ENCODE results near the gene MT1X. TPM values are rescaled to one million over a fixed set of nuclear protein-coding genes. Genes with fewer than 3 reads are reported as not detected.
A peak's percentile ranks its signal among the peaks of the same experiment; 100 is the strongest.

The MT1X gene
- total and polyA plus RNA-seq, 2 of the 13 experiments (the other 11 are each of a cell fraction or from before 2014, with no cell fraction given), result 19.7 to 288 TPM

DNA sequence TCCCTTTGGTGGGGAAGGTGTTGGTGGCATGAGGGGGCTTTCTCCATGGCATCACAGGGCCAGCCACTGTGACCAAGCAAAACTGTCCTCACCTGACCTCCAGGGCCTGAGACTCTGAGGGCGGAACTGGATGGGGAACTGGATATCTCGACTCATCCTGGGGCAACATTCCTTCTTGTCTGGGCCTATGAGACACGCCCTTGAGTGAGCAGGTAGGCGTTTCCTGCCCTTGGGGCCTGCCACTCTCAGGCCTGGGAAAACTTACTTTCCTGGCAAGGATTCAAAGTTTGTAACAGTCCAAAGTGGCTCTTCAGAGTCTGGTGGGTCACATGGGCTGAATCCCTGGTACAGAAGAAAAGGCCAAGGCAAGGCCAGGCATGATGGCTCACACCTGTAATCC is 9.6 kb downstream of the MT1X start (continued):
- TF ChIP-seq, protein P1, sequence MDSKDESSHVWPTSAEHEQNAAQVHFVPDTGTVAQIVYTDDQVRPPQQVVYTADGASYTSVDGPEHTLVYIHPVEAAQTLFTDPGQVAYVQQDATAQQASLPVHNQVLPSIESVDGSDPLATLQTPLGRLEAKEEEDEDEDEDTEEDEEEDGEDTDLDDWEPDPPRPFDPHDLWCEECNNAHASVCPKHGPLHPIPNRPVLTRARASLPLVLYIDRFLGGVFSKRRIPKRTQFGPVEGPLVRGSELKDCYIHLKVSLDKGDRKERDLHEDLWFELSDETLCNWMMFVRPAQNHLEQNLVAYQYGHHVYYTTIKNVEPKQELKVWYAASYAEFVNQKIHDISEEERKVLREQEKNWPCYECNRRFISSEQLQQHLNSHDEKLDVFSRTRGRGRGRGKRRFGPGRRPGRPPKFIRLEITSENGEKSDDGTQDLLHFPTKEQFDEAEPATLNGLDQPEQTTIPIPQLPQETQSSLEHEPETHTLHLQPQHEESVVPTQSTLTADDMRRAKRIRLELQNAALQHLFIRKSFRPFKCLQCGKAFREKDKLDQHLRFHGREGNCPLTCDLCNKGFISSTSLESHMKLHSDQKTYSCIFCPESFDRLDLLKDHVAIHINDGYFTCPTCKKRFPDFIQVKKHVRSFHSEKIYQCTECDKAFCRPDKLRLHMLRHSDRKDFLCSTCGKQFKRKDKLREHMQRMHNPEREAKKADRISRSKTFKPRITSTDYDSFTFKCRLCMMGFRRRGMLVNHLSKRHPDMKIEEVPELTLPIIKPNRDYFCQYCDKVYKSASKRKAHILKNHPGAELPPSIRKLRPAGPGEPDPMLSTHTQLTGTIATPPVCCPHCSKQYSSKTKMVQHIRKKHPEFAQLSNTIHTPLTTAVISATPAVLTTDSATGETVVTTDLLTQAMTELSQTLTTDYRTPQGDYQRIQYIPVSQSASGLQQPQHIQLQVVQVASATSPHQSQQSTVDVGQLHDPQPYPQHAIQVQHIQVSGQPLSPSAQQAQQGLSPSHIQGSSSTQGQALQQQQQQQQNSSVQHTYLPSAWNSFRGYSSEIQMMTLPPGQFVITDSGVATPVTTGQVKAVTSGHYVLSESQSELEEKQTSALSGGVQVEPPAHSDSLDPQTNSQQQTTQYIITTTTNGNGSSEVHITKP (CRISPR knock-in tag; IDR thresholded peaks at IDR 0.05; ENCODE audit: low read depth), result 0 out of 2 replicates have a peak, but pooled peaks have one; percentile 26
- no peak for TF ChIP-seq ETV6 (CRISPR knock-in tag; conservative IDR thresholded peaks at IDR 0.05)
- TF ChIP-seq ELF3 (CRISPR knock-in tag; IDR thresholded peaks at IDR 0.05), result no peak
- TF ChIP-seq, protein P2, sequence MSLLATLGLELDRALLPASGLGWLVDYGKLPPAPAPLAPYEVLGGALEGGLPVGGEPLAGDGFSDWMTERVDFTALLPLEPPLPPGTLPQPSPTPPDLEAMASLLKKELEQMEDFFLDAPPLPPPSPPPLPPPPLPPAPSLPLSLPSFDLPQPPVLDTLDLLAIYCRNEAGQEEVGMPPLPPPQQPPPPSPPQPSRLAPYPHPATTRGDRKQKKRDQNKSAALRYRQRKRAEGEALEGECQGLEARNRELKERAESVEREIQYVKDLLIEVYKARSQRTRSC (CRISPR knock-in tag; IDR thresholded peaks at IDR 0.05; ENCODE audit: low read depth), result no peak
- TF ChIP-seq, protein P3, sequence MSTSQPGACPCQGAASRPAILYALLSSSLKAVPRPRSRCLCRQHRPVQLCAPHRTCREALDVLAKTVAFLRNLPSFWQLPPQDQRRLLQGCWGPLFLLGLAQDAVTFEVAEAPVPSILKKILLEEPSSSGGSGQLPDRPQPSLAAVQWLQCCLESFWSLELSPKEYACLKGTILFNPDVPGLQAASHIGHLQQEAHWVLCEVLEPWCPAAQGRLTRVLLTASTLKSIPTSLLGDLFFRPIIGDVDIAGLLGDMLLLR (CRISPR knock-in tag; IDR thresholded peaks at IDR 0.05), result no peak
- TF ChIP-seq KLF12 (CRISPR knock-in tag; IDR thresholded peaks at IDR 0.05; ENCODE audit: borderline replicate concordance), result no peak
- no peak for TF ChIP-seq ZNF121 (CRISPR knock-in tag; IDR thresholded peaks at IDR 0.05)
- no peak for TF ChIP-seq ARNT (IDR thresholded peaks at IDR 0.05)
- no peak for TF ChIP-seq ASH2L (IDR thresholded peaks at IDR 0.05; ENCODE audit: insufficient read length, low read depth, low read length)
- TF ChIP-seq ZNF790 (CRISPR knock-in tag; IDR thresholded peaks at IDR 0.05; ENCODE audit: borderline replicate concordance), result no peak
- no peak for TF ChIP-seq ZNF30 (CRISPR knock-in tag; IDR thresholded peaks at IDR 0.05)
- TF ChIP-seq ZNF589 (CRISPR knock-in tag; conservative IDR thresholded peaks at IDR 0.05), result no peak
- TF ChIP-seq, protein P4, sequence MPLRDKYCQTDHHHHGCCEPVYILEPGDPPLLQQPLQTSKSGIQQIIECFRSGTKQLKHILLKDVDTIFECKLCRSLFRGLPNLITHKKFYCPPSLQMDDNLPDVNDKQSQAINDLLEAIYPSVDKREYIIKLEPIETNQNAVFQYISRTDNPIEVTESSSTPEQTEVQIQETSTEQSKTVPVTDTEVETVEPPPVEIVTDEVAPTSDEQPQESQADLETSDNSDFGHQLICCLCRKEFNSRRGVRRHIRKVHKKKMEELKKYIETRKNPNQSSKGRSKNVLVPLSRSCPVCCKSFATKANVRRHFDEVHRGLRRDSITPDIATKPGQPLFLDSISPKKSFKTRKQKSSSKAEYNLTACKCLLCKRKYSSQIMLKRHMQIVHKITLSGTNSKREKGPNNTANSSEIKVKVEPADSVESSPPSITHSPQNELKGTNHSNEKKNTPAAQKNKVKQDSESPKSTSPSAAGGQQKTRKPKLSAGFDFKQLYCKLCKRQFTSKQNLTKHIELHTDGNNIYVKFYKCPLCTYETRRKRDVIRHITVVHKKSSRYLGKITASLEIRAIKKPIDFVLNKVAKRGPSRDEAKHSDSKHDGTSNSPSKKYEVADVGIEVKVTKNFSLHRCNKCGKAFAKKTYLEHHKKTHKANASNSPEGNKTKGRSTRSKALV (CRISPR knock-in tag; IDR thresholded peaks at IDR 0.05), result no peak
- no peak for TF ChIP-seq CEBPB (IDR thresholded peaks at IDR 0.05; ENCODE audit: borderline replicate concordance, low read depth, low read length)
- TF ChIP-seq CCDC6 (CRISPR knock-in tag; IDR thresholded peaks at IDR 0.05), result no peak
- no peak for TF ChIP-seq ZNF883 (CRISPR knock-in tag; IDR thresholded peaks at IDR 0.05; ENCODE audit: not compliant biosample characterization)
- TF ChIP-seq RXRA (CRISPR knock-in tag; IDR thresholded peaks at IDR 0.05), result peak; percentile 73; the same call in 1 of the 2 replicates
- no peak for TF ChIP-seq MAFK (conservative IDR thresholded peaks at IDR 0.05 in 1 of 2, IDR thresholded peaks at IDR 0.05 in 1 of 2; ENCODE audit: low read length in 2 of 2)
- no peak for TF ChIP-seq HOXA5 (CRISPR knock-in tag; IDR thresholded peaks at IDR 0.05)
- TF ChIP-seq, protein P5, sequence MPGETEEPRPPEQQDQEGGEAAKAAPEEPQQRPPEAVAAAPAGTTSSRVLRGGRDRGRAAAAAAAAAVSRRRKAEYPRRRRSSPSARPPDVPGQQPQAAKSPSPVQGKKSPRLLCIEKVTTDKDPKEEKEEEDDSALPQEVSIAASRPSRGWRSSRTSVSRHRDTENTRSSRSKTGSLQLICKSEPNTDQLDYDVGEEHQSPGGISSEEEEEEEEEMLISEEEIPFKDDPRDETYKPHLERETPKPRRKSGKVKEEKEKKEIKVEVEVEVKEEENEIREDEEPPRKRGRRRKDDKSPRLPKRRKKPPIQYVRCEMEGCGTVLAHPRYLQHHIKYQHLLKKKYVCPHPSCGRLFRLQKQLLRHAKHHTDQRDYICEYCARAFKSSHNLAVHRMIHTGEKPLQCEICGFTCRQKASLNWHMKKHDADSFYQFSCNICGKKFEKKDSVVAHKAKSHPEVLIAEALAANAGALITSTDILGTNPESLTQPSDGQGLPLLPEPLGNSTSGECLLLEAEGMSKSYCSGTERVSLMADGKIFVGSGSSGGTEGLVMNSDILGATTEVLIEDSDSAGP (CRISPR knock-in tag; IDR thresholded peaks at IDR 0.05; ENCODE audit: borderline replicate concordance), result no peak
- no peak for TF ChIP-seq SRSF9 (IDR thresholded peaks at IDR 0.05; ENCODE audit: borderline replicate concordance, insufficient read depth, low read depth, low read length, poor library complexity, severe bottlenecking)
- TF ChIP-seq ZFX (CRISPR knock-in tag; IDR thresholded peaks at IDR 0.05; ENCODE audit: low read depth), result 0 out of 2 replicates have a peak, but pooled peaks have one; percentile 27
- no peak for TF ChIP-seq RFX5 (IDR thresholded peaks at IDR 0.05; ENCODE audit: low read depth, low read length)

Data from HepG2 (cell line).